ENCODE data around the gene BMAL1. TPM values are rescaled to one million over a fixed set of nuclear protein-coding genes. Genes with fewer than 3 reads are reported as not detected.

BMAL1 gene
- total RNA-seq, 1 experiment from 2014 or later, result 3.2 TPM

- no TSS peak for BruUV-seq (replicated peaks)
- Histone ChIP-seq H3K27ac (ENCODE audit: low read depth, low read length, poor library complexity, severe bottlenecking) (no peak overlapping the region), H3K36me3 (ENCODE audit: insufficient read depth, low read length, poor library complexity, severe bottlenecking) (no peaks in the 10 kb centered on the region), H3K27me3 (replicated peaks; ENCODE audit: insufficient read depth, low read depth, low read length, poor library complexity) (no peaks in the 10 kb centered on the region), H3K4me3 (ENCODE audit: low read depth, low read length, poor library complexity, severe bottlenecking) (no peak overlapping the region), H3K9me3 (ENCODE audit: low read depth, low read length, poor library complexity, severe bottlenecking) (no peaks in the 10 kb centered on the region), H3K4me1 (ENCODE audit: insufficient read depth, low read length, poor library complexity, severe bottlenecking) (no peaks in the 10 kb centered on the region)
- POLR2A ChIA-PET (ENCODE audit: low non-redundant PET), result no interaction called here
- CTCF ChIA-PET, result no interaction called here
- TF ChIP-seq EZH2 (IDR thresholded peaks at IDR 0.05; ENCODE audit: borderline replicate concordance, low read depth, low read length, poor library complexity, severe bottlenecking), result no peak
- TF ChIP-seq, protein P1, sequence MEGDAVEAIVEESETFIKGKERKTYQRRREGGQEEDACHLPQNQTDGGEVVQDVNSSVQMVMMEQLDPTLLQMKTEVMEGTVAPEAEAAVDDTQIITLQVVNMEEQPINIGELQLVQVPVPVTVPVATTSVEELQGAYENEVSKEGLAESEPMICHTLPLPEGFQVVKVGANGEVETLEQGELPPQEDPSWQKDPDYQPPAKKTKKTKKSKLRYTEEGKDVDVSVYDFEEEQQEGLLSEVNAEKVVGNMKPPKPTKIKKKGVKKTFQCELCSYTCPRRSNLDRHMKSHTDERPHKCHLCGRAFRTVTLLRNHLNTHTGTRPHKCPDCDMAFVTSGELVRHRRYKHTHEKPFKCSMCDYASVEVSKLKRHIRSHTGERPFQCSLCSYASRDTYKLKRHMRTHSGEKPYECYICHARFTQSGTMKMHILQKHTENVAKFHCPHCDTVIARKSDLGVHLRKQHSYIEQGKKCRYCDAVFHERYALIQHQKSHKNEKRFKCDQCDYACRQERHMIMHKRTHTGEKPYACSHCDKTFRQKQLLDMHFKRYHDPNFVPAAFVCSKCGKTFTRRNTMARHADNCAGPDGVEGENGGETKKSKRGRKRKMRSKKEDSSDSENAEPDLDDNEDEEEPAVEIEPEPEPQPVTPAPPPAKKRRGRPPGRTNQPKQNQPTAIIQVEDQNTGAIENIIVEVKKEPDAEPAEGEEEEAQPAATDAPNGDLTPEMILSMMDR (conservative IDR thresholded peaks at IDR 0.05; ENCODE audit: low read depth, low read length), result no peak
- intact Hi-C loops (cut with micrococcal nuclease; ENCODE audit: unreplicated experiment), result loop anchor here (5.0 kb wide), 1 partner anchor 54 kb away; no protein-coding TSS in a partner anchor
- no peak for DNase-seq (ENCODE audit: low spot score)
Observed at GRCh38 chr11:13236626-13237025, 41.0 kb upstream of the BMAL1 start.

DNA sequence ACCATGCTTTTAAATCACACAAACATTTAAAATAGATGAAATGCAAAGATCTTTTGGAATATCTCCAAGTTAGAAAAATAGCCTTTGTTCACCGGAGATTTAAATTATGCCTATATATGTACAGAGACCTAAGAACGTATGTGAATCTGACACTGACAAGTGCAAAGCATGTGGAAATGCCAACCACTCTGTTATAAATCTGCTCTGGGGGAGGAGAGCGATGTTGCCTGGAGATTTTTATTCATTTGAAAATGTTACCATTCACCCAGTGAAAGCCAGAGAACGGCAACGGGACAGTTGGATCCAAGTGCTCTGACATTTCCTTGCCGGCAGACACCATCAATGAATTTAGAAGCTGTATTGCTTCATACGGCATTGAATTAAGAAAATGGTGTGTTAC lies 39.8 kb upstream of the BMAL1 start:
- Histone ChIP-seq H3K4me3 (ENCODE audit: low read depth, low read length, poor library complexity, severe bottlenecking) (no peak overlapping the region), H3K27me3 (replicated peaks; ENCODE audit: insufficient read depth, low read depth, low read length, poor library complexity) (peaks cover 3% of the 10 kb centered on the region), H3K9me3 (ENCODE audit: low read depth, low read length, poor library complexity, severe bottlenecking) (no peaks in the 10 kb centered on the region), H3K4me1 (ENCODE audit: insufficient read depth, low read length, poor library complexity, severe bottlenecking) (no peaks in the 10 kb centered on the region), H3K36me3 (ENCODE audit: insufficient read depth, low read length, poor library complexity, severe bottlenecking) (no peaks in the 10 kb centered on the region), H3K27ac (ENCODE audit: low read depth, low read length, poor library complexity, severe bottlenecking) (no peak overlapping the region)
- TF ChIP-seq, protein P1 (conservative IDR thresholded peaks at IDR 0.05; ENCODE audit: low read depth, low read length), result no peak
- no peak for TF ChIP-seq EZH2 (IDR thresholded peaks at IDR 0.05; ENCODE audit: borderline replicate concordance, low read depth, low read length, poor library complexity, severe bottlenecking)
- no TSS peak for BruUV-seq (replicated peaks)
- POLR2A ChIA-PET (ENCODE audit: low non-redundant PET), result no interaction called here
- CTCF ChIA-PET, result interaction anchor here (0.9 kb wide), 1 partner anchor 949 kb away, joined by 3 read pairs; no protein-coding TSS in a partner anchor
- intact Hi-C loops (cut with micrococcal nuclease; ENCODE audit: unreplicated experiment), result loop anchor here (5.0 kb wide), 1 partner anchor 55 kb away; no protein-coding TSS in a partner anchor
- no peak for DNase-seq (ENCODE audit: low spot score)

DNA sequence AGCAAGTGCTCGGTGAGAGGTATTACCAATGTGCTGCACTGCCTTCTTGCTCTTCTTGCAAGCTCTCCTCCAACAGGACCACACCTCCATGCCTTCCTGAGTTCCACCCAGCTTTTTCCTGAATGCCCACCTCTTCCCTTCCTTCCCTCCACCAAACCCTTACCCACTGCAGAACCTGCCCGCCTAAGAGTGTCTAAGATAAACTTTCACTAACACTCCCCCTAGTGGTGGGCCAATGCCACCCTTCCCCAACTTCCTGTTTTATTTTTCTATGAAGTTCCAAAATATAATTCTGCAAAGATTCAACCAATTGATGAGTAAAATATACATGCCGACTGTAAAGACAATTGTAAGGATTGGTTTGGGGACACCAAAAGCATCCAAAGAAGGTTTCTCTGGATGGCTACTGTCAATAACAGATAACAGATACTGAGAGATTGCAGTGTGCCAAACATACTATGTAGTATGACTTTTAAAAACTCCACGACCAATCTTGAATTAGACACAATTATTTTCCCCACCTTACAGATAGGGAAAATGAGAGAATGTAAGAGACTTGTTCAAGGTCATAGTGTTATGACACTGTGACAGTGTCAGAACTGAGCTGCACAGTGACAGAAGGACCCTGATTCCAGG lies 38.6 kb upstream of the BMAL1 start:
- Histone ChIP-seq H3K36me3 (ENCODE audit: insufficient read depth, low read length, poor library complexity, severe bottlenecking) (no peaks in the 10 kb centered on the region), H3K27ac (ENCODE audit: low read depth, low read length, poor library complexity, severe bottlenecking) (no peak overlapping the region), H3K4me3 (ENCODE audit: low read depth, low read length, poor library complexity, severe bottlenecking) (no peak overlapping the region), H3K9me3 (ENCODE audit: low read depth, low read length, poor library complexity, severe bottlenecking) (no peaks in the 10 kb centered on the region), H3K27me3 (replicated peaks; ENCODE audit: insufficient read depth, low read depth, low read length, poor library complexity) (peaks cover 3% of the 10 kb centered on the region), H3K4me1 (ENCODE audit: insufficient read depth, low read length, poor library complexity, severe bottlenecking) (no peaks in the 10 kb centered on the region)
- TF ChIP-seq, protein P1 (conservative IDR thresholded peaks at IDR 0.05; ENCODE audit: low read depth, low read length), result peak; percentile 85
- no peak for TF ChIP-seq EZH2 (IDR thresholded peaks at IDR 0.05; ENCODE audit: borderline replicate concordance, low read depth, low read length, poor library complexity, severe bottlenecking)
- peak; percentile 73 for DNase-seq (ENCODE audit: low spot score)
- ChIA-PET CTCF (interaction anchor here (0.9 kb wide), 1 partner anchor 950 kb away, joined by 3 read pairs; no protein-coding TSS in a partner anchor), POLR2A (ENCODE audit: low non-redundant PET) (no interaction called here)
- BruUV-seq (replicated peaks), result no TSS peak
- intact Hi-C loops (cut with micrococcal nuclease; ENCODE audit: unreplicated experiment), result loop anchor here (1.0 to 5.0 kb wide), 3 partner anchors 29 to 275 kb away; no protein-coding TSS in a partner anchor
